PC-9 (cell line): ENCODE data around the gene SUSD2. TPM values are rescaled to one million over a fixed set of nuclear protein-coding genes. Genes with fewer than 3 reads are reported as not detected.

Source experiments
- BruUV-seq: library from RNA; stranded (reverse); fragments of 400-500 nt; replicated peaks from 2 replicates; lab custom pipeline; 2021; lab: Mats Ljungman, UMichigan
- CTCF ChIA-PET: fragments of 300-600 bp; sonication (Branson Sonifier 250); formaldehyde crosslinking; loops from one replicate; lab custom pipeline; 2022; ENCODE audit warnings: antibody characterized with exemption; lab: Charles Lee
- POLR2A ChIA-PET: fragments of 300-600 bp; sonication (Branson Sonifier 250); formaldehyde crosslinking; loops from one replicate; lab custom pipeline; 2022; ENCODE audit warnings: antibody characterized with exemption; ENCODE audit not compliant: unreplicated experiment; lab: Charles Lee
- DNase-seq, 2 experiments: peaks; one replicate each; pipeline versions ENCODE4 v3.0.0 to v3.0.0-alpha.2; 2015 to 2022; ENCODE audit warnings: mixed read lengths in 1 of 2
- H2AFZ ChIP-seq: fragments of 200-600 bp; sonication (generic); 2 replicates; pipeline ENCODE4 v1.8.1; 2017; ENCODE audit warnings: antibody characterized with exemption
- H3F3A ChIP-seq: fragments of 200-600 bp; sonication (generic); 2 replicates; pipeline ENCODE4 v1.8.1; 2017; ENCODE audit warnings: antibody characterized with exemption, mild to moderate bottlenecking, low read depth; ENCODE audit not compliant: insufficient read depth
- H3K27ac ChIP-seq: fragments of 200-600 bp; sonication (generic); 2 replicates; pipeline ENCODE4 v1.6.1; 2016; ENCODE audit warnings: mixed run types
- H3K27me3 ChIP-seq: fragments of 200-600 bp; sonication (generic); 2 replicates; pipeline ENCODE4 v1.6.1; 2016; ENCODE audit warnings: low read depth, mixed run types; ENCODE audit not compliant: insufficient read depth
- H3K36me3 ChIP-seq: fragments of 200-600 bp; sonication (generic); 2 replicates; pipeline ENCODE4 v1.6.1; 2016; ENCODE audit warnings: low read depth, mixed run types
- H3K4me1 ChIP-seq: fragments of 200-600 bp; sonication (generic); replicated peaks from 2 replicates; pipeline ENCODE4 v1.6.1; 2016; ENCODE audit warnings: mixed run types; ENCODE audit not compliant: insufficient read depth
- H3K4me2 ChIP-seq: fragments of 200-600 bp; sonication (generic); 2 replicates; pipeline ENCODE4 v1.6.1; 2017; ENCODE audit warnings: mixed run types
- H3K4me3 ChIP-seq: fragments of 200-600 bp; sonication (generic); 2 replicates; pipeline ENCODE4 v1.6.1; 2016; ENCODE audit warnings: mixed run types
- H3K79me2 ChIP-seq: fragments of 200-600 bp; sonication (generic); 2 replicates; pipeline ENCODE4 v1.6.1; 2017; ENCODE audit warnings: low read depth, mixed run types
- H3K9me2 ChIP-seq: fragments of 200-600 bp; sonication (generic); 2 replicates; pipeline ENCODE4 v1.8.1; 2017; ENCODE audit warnings: mild to moderate bottlenecking; ENCODE audit not compliant: insufficient read depth
- H3K9me3 ChIP-seq: fragments of 200-600 bp; sonication (generic); 2 replicates; pipeline ENCODE4 v1.8.1; 2016; ENCODE audit warnings: low read depth; ENCODE audit not compliant: insufficient read depth
- H4K20me1 ChIP-seq: fragments of 200-600 bp; sonication (generic); 2 replicates; pipeline ENCODE4 v1.8.1; 2017; ENCODE audit not compliant: insufficient read depth
- EZH2 ChIP-seq: fragments of 200-600 bp; sonication (generic); IDR thresholded peaks from 2 replicates; pipeline ENCODE4 v1.8.0; 2017; ENCODE audit warnings: antibody characterized with exemption, low read depth
- intact Hi-C: fragments of 100-400 bp; cut with micrococcal nuclease; formaldehyde crosslinking; loops from one replicate; pipeline ENCODE4 v1.10.0; 2022; ENCODE audit not compliant: unreplicated experiment
- total RNA-seq: library from RNA; stranded (reverse); gene quantifications from 2 replicates; pipeline ENCODE4 v1.2.3, GENCODE V29; 2021
- TF ChIP-seq, protein P1 (sequence below): fragments of 200-600 bp; sonication (generic); conservative IDR thresholded peaks from 2 replicates; pipeline ENCODE4 v1.6.1; 2017; ENCODE audit warnings: mixed run types, antibody characterized with exemption, mild to moderate bottlenecking, moderate library complexity

The SUSD2 gene
- total RNA-seq, 1 experiment from 2014 or later = 5.5 TPM

DNA sequence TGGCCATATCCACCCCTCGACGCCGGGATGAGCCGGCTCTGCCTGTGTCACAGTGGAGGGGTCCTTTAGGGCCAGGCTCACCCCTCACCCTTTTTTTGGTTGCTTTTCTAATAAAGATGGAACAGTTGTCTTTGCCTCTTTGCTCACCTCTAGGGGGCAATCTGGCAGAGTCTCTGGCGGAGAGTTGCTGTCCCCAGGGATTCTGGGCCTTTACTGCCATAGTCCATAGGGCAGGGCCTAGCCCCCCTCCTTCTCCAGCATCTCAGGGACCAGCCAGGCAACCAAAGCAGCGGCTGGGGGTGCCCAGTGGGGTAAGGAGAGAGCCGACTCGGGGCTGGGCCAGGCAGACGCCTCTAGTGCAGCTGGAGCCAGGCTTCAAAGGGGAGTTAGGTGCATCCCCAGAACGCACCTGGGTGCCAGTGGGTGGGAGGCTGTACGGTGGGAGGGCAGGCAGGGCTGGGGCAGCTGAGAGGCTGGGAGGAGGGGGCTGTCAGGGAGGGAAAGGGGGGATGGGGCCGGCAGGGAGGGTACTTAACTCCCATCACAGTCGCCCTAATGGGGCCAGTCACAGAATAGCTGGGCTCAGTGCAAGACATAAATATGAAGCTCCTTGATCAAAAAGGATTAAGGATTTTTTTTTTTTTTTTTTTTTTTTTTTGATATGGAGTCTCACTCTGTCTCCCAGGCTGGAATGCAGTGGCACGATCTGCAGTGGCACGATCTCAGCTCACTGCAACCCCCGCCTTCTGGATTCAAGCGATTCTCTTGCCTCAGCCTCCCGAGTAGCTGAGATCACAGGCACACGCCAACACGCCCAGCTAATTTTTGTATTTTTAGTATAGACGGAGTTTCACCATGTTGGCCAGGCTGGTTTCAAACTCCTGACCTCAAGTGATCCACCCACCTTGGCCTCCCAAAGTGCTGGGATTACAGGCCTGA is 2.5 kb upstream of the SUSD2 start:
- POLR2A ChIA-PET = interaction anchor here (0.6 kb wide), 1 partner anchor 168 kb away, joined by 4 read pairs; no protein-coding TSS in a partner anchor
- H3K27ac ChIP-seq = no peak overlapping the region
- intact Hi-C loops = no loop called here

DNA sequence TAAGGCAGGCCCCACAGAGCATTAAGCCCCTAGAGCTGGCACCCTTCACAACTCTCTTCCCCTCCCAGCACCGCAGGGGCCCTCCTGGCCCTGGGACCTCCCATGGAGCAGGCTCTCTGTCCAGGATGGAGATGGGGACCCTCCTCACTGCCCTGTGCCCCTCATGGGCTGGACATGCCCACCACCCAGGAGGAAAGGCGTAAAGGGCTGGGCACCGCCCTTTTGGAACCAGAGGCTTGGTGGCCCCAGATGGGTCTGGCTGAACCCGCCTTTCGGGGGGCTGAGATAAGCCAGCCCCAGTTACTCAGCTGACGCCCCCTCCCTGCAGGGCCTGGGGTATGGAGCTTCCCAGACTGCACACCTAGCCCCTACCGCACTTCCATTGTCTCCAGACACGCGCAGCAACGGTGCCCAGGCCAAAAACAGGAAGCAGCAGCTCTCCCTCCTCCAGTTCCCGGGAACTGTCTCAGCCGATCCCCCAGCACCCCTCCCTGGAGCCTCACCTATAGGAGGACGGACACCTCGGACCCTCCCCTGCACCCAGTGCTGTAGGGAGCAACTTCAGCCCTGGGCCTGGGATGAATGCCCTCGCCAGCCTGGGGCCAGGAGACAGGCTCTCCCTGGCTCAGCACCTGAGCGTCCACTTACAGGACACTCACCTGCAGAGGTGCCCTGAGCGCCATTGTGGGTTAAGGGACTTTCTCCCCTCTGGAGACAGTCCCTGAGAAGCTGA is 1.6 kb upstream of the SUSD2 start:
- ChIA-PET POLR2A (no interaction called here), CTCF (interaction anchor here (0.6 kb wide), 1 partner anchor 22 kb away, joined by 8 read pairs; no protein-coding TSS in a partner anchor)
- no peak overlapping the region for H3K4me3 ChIP-seq
- H4K20me1 ChIP-seq = no peaks in the 10 kb centered on the region
- no peak overlapping the region for H3K4me2 ChIP-seq
- H3K27me3 ChIP-seq = no peaks in the 10 kb centered on the region
- no peak for DNase-seq
- no peaks in the 10 kb centered on the region for H3K79me2 ChIP-seq
- H3K4me1 ChIP-seq = peaks cover 14% of the 10 kb centered on the region
- no peaks in the 10 kb centered on the region for H3K9me3 ChIP-seq
- peaks cover 10% of the 10 kb centered on the region; the same call in 1 of the 2 replicates for H3F3A ChIP-seq
- no TSS peak for BruUV-seq
- H2AFZ ChIP-seq = no peak overlapping the region
- intact Hi-C loops = loop anchor here (1.0 to 10.0 kb wide), 2 partner anchors 22 to 315 kb away; no protein-coding TSS in a partner anchor
- no peaks in the 10 kb centered on the region for H3K36me3 ChIP-seq
- H3K9me2 ChIP-seq = no peaks in the 10 kb centered on the region
- 0 out of 2 replicates have a peak overlapping the region, but pooled peaks have one; percentile 13 for H3K27ac ChIP-seq
- TF ChIP-seq, protein P1, sequence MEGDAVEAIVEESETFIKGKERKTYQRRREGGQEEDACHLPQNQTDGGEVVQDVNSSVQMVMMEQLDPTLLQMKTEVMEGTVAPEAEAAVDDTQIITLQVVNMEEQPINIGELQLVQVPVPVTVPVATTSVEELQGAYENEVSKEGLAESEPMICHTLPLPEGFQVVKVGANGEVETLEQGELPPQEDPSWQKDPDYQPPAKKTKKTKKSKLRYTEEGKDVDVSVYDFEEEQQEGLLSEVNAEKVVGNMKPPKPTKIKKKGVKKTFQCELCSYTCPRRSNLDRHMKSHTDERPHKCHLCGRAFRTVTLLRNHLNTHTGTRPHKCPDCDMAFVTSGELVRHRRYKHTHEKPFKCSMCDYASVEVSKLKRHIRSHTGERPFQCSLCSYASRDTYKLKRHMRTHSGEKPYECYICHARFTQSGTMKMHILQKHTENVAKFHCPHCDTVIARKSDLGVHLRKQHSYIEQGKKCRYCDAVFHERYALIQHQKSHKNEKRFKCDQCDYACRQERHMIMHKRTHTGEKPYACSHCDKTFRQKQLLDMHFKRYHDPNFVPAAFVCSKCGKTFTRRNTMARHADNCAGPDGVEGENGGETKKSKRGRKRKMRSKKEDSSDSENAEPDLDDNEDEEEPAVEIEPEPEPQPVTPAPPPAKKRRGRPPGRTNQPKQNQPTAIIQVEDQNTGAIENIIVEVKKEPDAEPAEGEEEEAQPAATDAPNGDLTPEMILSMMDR = no peak
- no peak for TF ChIP-seq EZH2

More for the DNA sequence above, 2.5 kb upstream of the SUSD2 start:
- no peaks in the 10 kb centered on the region for H3K36me3 ChIP-seq
- peaks cover 14% of the 10 kb centered on the region for H3K4me1 ChIP-seq
- H3K79me2 ChIP-seq = no peaks in the 10 kb centered on the region
- no peak overlapping the region for H2AFZ ChIP-seq
- no peaks in the 10 kb centered on the region for H3K27me3 ChIP-seq
- no peak overlapping the region for H3K4me3 ChIP-seq
- DNase-seq = no peak
- TF ChIP-seq, protein P1 = peak; percentile 43; the same call in 1 of the 2 replicates
- TF ChIP-seq EZH2 = no peak
- no TSS peak for BruUV-seq
- H3F3A ChIP-seq = peaks cover 10% of the 10 kb centered on the region; the same call in 1 of the 2 replicates
- CTCF ChIA-PET = interaction anchor here (0.6 kb wide), 1 partner anchor 23 kb away, joined by 8 read pairs; no protein-coding TSS in a partner anchor
- no peak overlapping the region for H3K4me2 ChIP-seq
- no peaks in the 10 kb centered on the region for H3K9me3 ChIP-seq
- H3K9me2 ChIP-seq = no peaks in the 10 kb centered on the region
- H4K20me1 ChIP-seq = no peaks in the 10 kb centered on the region
